KOPT-K1 (cell line): ENCODE results near the gene SUPT3H.

Experiments used
- H3K27ac ChIP-seq: fragments of 200-600 bp; sonication (generic); 2 replicates; pipeline ENCODE4 v1.5.1; 2016; ENCODE audit warnings: antibody characterized with exemption, mild to moderate bottlenecking, low read depth, low read length; ENCODE audit not compliant: poor library complexity, severe bottlenecking
- H3K36me3 ChIP-seq: fragments of 200-600 bp; sonication (generic); 2 replicates; pipeline ENCODE4 v1.5.1; 2017; ENCODE audit warnings: antibody characterized with exemption, mild to moderate bottlenecking, low read length, moderate library complexity; ENCODE audit not compliant: insufficient read depth
- H3K9me3 ChIP-seq: fragments of 200-600 bp; sonication (generic); 2 replicates; pipeline ENCODE4 v1.5.1; 2017; ENCODE audit warnings: antibody characterized with exemption, low read length, mild to moderate bottlenecking; ENCODE audit not compliant: insufficient read depth, poor library complexity, severe bottlenecking

SUPT3H gene

DNA sequence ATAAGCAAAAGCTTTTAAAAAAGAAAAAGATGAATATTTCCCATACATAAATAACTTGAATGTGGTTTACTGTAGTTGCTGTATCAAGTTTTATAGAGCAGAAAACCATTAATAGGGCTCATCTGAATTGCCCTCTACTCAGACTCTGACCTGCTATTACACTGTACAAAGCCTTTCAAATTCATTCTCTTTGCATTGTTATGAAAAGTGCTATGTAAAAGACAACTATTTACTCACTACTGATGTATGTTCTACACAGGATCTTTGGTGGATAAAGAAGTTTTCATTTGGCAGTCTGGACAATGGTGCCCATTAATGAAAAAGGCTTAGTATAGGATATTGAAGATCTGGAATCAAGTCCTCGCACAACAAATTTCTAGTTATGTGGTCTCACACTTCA, 248.7 kb downstream of the SUPT3H start:
- H3K9me3 ChIP-seq = no peaks in the 10 kb centered on the region
- H3K36me3 ChIP-seq = no peaks in the 10 kb centered on the region
- H3K27ac ChIP-seq = no peak overlapping the region

DNA sequence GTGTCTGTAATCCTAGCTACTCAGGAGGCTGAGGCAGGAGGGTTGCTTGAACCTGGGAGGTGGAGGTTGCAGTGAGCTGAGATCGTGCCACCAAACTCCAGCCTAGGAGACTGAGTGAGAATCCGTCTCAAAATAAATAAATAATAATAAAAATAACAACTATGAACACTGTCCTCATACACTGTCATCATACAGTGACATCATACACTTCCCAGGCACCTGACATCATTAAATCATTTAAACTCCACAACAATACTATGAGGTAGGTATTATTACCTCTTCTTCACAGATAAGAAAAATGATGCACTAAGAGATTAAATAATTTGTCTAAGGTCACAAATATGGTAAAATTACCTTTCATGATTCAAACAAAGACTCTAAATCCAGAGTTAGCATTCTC, 250.5 kb downstream of the SUPT3H start:
- H3K36me3 ChIP-seq = no peaks in the 10 kb centered on the region
- no peak overlapping the region for H3K27ac ChIP-seq
- no peaks in the 10 kb centered on the region for H3K9me3 ChIP-seq

GRCh38 chr6:45126033-45126432, 251.7 kb downstream of the SUPT3H start:
- no peaks in the 10 kb centered on the region for H3K9me3 ChIP-seq
- no peak overlapping the region for H3K27ac ChIP-seq
- no peaks in the 10 kb centered on the region for H3K36me3 ChIP-seq

DNA sequence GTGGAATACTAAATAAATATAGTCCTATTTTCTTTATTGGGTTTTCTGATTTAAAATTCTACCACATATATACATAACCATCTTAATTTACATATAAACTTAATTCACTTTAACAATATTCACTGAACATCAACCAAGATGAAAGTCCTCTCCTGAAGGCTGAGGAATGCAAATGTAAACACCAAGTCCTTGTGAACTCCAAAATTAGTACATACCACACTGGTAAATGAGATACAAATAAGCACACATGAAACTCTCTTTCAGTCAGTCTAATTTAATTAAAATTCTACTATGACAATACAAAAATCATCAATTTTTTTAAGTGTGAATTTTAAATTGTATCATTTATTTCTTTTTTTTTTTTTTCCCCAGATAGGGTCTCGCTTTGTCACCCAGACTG, 254.7 kb downstream of the SUPT3H start:
- Histone ChIP-seq H3K9me3 (no peaks in the 10 kb centered on the region), H3K36me3 (no peaks in the 10 kb centered on the region), H3K27ac (no peak overlapping the region)

DNA sequence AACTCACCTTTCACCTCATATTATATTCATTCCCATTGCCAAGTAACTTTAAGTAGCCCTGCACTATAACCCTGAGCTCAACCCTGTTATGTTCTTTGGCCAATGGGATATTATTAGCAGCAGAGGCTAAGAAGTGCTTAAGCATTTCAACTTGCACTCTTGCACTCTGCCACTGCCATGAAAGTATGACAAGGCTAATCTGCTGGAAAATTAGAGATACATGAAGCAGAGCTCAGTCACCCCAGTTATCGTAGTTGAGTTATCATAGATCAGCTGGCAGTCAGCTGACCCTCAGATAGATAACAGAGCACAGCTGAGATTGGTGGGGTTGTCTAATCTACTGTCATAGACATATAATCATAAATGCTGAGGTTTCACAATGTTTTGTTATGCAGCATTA, 259.0 kb downstream of the SUPT3H start:
- Histone ChIP-seq H3K36me3 (no peaks in the 10 kb centered on the region), H3K27ac (no peak overlapping the region), H3K9me3 (no peaks in the 10 kb centered on the region)

DNA sequence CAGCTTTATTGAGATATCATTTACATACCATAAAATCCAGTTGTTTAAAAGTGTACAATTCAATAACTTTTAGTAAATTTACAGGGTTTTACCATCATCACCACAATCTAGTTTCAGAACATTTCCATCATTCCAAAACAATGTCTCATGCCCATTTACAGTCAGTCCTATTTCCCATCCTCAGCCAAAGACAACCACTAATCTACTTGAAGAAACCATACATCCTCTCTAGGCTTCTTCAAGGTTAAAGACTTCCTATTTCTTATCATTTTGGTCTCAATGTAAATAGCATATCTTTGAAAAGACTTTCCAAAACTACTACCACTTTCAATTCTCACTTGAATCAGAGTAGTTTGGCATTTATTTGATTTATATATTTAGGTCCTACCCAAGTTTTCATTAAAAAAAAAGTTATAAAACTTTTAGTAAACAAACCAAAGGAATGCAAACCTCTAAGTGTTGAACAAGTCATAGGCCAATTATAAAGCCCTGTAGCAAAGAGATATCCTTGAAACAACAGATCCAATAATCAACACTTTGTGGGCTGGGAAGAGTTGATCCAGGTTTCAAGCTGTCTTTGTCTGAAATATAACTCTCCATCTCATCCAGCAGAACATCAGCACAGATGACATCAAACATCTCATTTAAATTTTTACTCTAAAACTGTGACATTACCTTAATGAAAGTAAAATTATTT, 260.9 kb downstream of the SUPT3H start:
- no peaks in the 10 kb centered on the region for H3K9me3 ChIP-seq
- no peaks in the 10 kb centered on the region for H3K36me3 ChIP-seq
- peak overlapping the region; percentile 9 for H3K27ac ChIP-seq

DNA sequence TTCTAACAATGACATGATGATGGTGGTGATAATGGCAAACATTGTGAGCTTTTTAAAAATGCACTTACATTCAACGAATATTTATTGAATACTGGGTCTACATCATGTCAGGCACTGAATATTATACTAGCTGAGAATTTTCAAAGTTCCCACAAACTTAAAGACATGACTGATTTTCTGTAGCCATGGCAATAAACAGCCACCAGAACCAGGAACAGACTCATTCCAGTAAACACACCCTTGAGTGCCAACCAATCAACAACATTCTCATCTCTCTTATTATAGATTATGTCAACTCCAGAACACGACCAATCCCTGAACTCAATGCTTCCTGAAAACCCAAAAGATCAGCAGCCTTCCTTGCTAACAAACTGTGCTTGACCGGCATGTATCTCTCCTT, 262.0 kb downstream of the SUPT3H start:
- Histone ChIP-seq H3K36me3 (no peaks in the 10 kb centered on the region), H3K9me3 (no peaks in the 10 kb centered on the region)

GRCh38 chr6:45112711-45113110, 265.0 kb downstream of the SUPT3H start:
- no peaks in the 10 kb centered on the region for H3K9me3 ChIP-seq
- no peaks in the 10 kb centered on the region for H3K36me3 ChIP-seq
- no peak overlapping the region for H3K27ac ChIP-seq

More for the DNA sequence above, 262.0 kb downstream of the SUPT3H start:
- no peak overlapping the region for H3K27ac ChIP-seq

- Histone ChIP-seq H3K36me3 (no peaks in the 10 kb centered on the region), H3K27ac (no peak overlapping the region), H3K9me3 (no peaks in the 10 kb centered on the region)
Measured at GRCh38 chr6:45109551-45109950, 268.2 kb downstream of the SUPT3H start.

GRCh38 chr6:45105170-45105820, 272.4 kb downstream of the SUPT3H start:
- Histone ChIP-seq H3K36me3 (no peaks in the 10 kb centered on the region), H3K27ac (no peak overlapping the region), H3K9me3 (no peaks in the 10 kb centered on the region)

GRCh38 chr6:45104429-45104828, 273.3 kb downstream of the SUPT3H start:
- Histone ChIP-seq H3K36me3 (no peaks in the 10 kb centered on the region), H3K27ac (no peak overlapping the region), H3K9me3 (no peaks in the 10 kb centered on the region)

DNA sequence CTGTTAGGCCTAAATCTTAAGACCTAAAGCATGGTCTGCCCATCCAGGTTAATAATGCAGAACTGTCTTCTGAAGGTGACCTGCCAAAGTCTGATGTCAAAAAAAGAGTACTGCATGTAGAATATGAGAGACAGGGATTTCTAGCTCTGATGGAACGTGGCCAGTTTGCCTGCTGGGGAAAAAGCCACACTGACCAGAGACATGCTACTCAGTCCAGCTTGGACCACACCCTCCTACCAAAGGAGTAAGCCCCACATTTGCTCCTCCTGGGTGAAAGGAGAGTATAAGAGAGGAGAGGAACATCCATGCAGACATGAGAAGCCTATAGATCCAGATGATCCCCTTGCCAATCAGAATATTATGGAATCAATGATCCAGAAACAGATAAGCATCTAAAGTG, 279.5 kb downstream of the SUPT3H start:
- H3K36me3 ChIP-seq = no peaks in the 10 kb centered on the region
- no peak overlapping the region for H3K27ac ChIP-seq
- H3K9me3 ChIP-seq = no peaks in the 10 kb centered on the region

DNA sequence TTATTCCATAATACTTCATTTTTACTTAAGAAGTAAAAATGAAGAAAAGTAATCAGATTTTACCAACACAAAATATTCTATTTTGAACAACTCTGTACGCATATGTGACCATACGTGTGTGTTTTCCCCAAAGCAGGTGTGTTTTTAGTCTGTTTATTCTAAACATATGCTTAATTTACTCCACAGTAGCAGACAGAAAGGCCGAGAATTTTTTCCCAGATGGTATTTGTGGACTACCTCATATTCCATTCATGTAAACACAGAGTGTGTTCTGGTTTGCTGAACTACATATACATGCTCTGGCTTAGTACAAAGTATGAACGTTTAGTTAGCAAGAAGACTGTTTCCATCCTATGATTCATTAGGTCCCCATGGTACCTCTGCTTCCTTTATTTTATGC, 282.9 kb downstream of the SUPT3H start:
- Histone ChIP-seq H3K36me3 (no peaks in the 10 kb centered on the region), H3K9me3 (no peaks in the 10 kb centered on the region), H3K27ac (no peak overlapping the region)

DNA sequence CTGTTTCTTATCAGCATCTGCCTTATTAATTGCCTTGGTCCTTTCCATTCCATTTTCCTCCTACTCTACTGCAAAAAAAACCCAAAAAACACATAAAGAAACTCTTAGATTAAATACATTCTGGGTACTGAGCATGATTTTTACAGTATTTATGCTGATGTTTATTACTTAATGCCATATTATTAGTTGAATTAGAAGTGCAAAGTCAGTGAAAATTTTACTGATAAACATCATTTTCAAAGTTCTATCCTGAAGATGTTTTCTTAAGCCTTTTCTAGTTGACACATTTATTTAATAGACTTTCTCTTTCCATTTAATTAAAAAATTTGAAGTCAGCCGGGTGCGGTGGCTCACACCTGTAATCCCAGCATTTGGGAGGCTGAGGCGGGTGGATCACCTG, 285.6 kb downstream of the SUPT3H start:
- no peaks in the 10 kb centered on the region for H3K9me3 ChIP-seq
- no peak overlapping the region for H3K27ac ChIP-seq
- H3K36me3 ChIP-seq = no peaks in the 10 kb centered on the region

DNA sequence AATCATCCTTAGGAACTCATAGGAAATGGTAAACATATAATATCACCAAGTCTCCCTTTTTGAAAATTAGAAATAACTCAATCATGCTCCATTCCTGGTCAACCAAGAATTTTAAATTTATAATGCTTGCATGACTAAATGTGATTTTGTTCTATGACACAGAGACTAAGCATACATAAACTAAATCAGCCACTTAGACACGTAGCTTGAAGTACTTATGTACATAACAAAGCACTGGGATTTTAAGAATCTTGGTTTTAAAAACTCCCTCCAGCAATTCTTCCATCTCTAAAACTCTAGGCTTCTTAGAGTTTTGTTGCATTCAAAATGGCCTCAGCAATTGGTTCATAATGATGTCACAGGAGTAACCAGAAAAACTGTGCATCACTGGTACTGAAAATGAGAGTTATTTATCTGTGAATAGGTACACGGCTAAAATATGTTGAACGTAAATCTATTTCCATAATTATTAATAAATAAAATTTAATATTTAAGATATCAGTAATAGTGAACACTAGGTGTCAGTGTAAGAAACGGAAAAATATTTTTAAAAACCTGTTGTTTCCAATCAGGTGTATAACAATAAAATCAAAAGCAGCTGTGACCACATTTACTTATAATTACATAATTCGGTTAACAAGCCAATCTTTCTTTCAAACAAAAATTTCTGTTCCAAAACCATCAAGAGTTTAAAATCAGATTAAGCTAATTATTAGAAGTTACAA, 291.2 kb downstream of the SUPT3H start:
- no peaks in the 10 kb centered on the region for H3K36me3 ChIP-seq
- peaks cover 12% of the 10 kb centered on the region for H3K9me3 ChIP-seq
- H3K27ac ChIP-seq = no peak overlapping the region
